ENCODE results near the gene AACS.

GRCh38 chr12:125159702-125160101 lies 94.5 kb downstream of the AACS start:
- TF ChIP-seq ZNF274 (IDR thresholded peaks at IDR 0.05; ENCODE audit: low read depth, low read length) (no peak), YY1 (IDR thresholded peaks at IDR 0.05; ENCODE audit: insufficient read depth, insufficient read length) (no peak)

Measured in NT2/D1 (cell line).